Mesothelial cell of epicardium (in vitro differentiated cells): Measurements from ENCODE around the gene LRRC53. TPM values are rescaled to one million over a fixed set of nuclear protein-coding genes. Genes with fewer than 3 reads are reported as not detected.

Experiments used
- DNase-seq, 2 experiments: peaks; one replicate each; pipeline ENCODE4 v3.0.0; 2021; ENCODE audit warnings: low spot score in 2 of 2; ENCODE audit not compliant: unreplicated experiment in 2 of 2
- H3K27ac Mint-ChIP-seq: 2 replicates; pipeline ENCODE4 v1.8.0; 2021; ENCODE audit warnings: mixed read lengths
- H3K27me3 Mint-ChIP-seq: 2 replicates; pipeline ENCODE4 v1.8.0; 2021; ENCODE audit warnings: low read depth, mixed read lengths
- H3K36me3 Mint-ChIP-seq: 2 replicates; pipeline ENCODE4 v1.8.0; 2021; ENCODE audit warnings: mixed read lengths
- H3K4me1 Mint-ChIP-seq: 2 replicates; pipeline ENCODE4 v1.8.0; 2021; ENCODE audit warnings: mixed read lengths
- H3K4me3 Mint-ChIP-seq: 2 replicates; pipeline ENCODE4 v1.8.0; 2021; ENCODE audit warnings: mild to moderate bottlenecking, moderate library complexity, mixed read lengths
- H3K9me3 Mint-ChIP-seq: 2 replicates; pipeline ENCODE4 v1.8.0; 2021; ENCODE audit warnings: mixed read lengths
- total RNA-seq: library from RNA; stranded (reverse); gene quantifications from 3 replicates; pipeline ENCODE4 v1.2.1, GENCODE V29; 2021
- TF ChIP-seq, protein P1 (sequence below): fragments of 200-600 bp; sonication (generic); IDR thresholded peaks from one replicate; pipeline ENCODE4 v1.5.0; 2021; ENCODE audit warnings: antibody characterized with exemption; ENCODE audit not compliant: unreplicated experiment

The LRRC53 gene
- total RNA-seq, 1 donor from 2014 or later = not detected

DNA sequence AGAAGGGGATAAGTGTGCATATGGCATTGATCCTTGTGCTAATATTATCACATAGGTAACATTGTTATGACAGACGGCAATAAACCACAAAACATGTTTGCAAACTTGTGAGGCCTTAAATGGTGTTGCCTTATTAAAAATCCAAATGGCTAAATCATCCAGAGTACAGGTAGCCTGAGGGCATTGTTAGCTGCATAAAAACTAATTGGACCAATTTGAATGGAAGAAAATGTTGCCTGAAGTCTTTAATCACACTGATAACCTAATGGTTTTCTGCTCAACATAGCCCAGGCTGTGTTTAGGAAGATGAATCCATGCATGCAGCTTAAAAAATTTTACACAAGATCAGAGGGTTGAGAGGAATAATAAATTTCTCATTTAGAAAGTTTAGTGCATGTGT is 19.4 kb upstream of the LRRC53 start:
- Mint-ChIP-seq H3K4me1 (no peaks in the 10 kb centered on the region), H3K27me3 (no peaks in the 10 kb centered on the region), H3K36me3 (no peaks in the 10 kb centered on the region), H3K9me3 (no peaks in the 10 kb centered on the region), H3K4me3 (no peak overlapping the region), H3K27ac (no peak overlapping the region)
- DNase-seq = no peak
- TF ChIP-seq, protein P1, sequence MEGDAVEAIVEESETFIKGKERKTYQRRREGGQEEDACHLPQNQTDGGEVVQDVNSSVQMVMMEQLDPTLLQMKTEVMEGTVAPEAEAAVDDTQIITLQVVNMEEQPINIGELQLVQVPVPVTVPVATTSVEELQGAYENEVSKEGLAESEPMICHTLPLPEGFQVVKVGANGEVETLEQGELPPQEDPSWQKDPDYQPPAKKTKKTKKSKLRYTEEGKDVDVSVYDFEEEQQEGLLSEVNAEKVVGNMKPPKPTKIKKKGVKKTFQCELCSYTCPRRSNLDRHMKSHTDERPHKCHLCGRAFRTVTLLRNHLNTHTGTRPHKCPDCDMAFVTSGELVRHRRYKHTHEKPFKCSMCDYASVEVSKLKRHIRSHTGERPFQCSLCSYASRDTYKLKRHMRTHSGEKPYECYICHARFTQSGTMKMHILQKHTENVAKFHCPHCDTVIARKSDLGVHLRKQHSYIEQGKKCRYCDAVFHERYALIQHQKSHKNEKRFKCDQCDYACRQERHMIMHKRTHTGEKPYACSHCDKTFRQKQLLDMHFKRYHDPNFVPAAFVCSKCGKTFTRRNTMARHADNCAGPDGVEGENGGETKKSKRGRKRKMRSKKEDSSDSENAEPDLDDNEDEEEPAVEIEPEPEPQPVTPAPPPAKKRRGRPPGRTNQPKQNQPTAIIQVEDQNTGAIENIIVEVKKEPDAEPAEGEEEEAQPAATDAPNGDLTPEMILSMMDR = no peak

DNA sequence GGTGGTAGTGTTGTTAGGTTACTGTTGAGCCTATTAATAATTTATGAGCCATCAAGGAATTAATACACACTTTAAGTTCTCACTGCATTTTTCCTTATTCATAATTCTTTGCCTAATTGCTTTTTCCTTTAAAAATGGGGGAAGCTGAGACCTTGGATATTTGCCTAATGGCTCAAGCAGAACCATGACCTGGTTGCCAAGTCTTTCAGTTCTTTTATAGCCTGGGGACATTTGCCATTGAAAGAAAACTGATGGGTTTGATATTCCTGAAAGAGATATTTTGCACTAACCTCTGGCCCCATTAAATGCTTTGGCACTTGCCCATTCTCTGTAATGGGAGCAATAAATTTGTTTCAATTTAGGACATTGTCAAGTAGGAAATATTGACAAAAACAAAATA is 18.5 kb upstream of the LRRC53 start:
- H3K9me3 Mint-ChIP-seq = no peaks in the 10 kb centered on the region
- no peaks in the 10 kb centered on the region for H3K36me3 Mint-ChIP-seq
- TF ChIP-seq, protein P1 = no peak
- DNase-seq = no peak
- no peak overlapping the region for H3K27ac Mint-ChIP-seq
- H3K4me1 Mint-ChIP-seq = no peaks in the 10 kb centered on the region
- no peaks in the 10 kb centered on the region for H3K27me3 Mint-ChIP-seq
- no peak overlapping the region for H3K4me3 Mint-ChIP-seq

DNA sequence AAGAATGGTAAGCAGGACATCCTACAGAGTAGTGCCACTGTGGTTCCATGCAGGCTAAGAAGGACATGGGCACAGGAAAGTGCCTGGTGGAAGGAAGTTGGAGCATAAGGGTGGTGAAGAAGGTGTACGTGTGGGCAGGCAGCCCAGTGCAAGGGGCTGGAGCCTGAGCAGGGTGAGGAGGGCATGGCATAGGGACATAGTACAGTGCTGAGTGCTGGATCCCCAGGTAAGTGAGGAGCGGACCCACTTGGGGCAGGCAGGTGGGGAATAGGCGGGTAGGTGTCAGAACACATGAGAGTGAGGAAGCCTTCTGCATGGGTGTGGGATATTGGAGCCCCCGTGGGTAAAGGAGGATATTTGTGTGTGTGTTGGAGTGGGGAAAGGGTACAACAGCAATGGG is 15.7 kb upstream of the LRRC53 start:
- H3K4me3 Mint-ChIP-seq = no peak overlapping the region
- TF ChIP-seq, protein P1 = no peak
- DNase-seq = no peak
- H3K27ac Mint-ChIP-seq = no peak overlapping the region
- no peaks in the 10 kb centered on the region for H3K9me3 Mint-ChIP-seq
- no peaks in the 10 kb centered on the region for H3K36me3 Mint-ChIP-seq
- no peaks in the 10 kb centered on the region for H3K4me1 Mint-ChIP-seq
- no peaks in the 10 kb centered on the region for H3K27me3 Mint-ChIP-seq

DNA sequence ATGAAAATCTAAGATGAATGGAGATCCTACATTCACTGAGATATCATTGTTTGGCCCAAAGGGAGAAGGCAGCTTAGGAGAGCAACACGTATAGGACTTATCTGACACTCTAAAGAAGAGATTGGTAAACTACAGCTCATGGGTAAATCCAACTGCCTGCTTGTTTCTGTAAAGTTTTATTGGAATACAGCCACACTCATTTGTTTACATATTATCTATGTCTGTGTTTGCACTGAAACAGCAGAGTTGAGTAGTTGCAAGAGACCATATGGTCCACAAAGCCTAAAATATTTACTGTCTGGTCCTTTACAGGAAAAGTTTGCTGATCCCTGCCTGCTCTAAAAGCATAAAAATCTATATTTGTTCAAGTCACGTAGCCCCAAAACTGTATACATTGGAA is 14.3 kb upstream of the LRRC53 start:
- DNase-seq = no peak
- no peaks in the 10 kb centered on the region for H3K27me3 Mint-ChIP-seq
- peaks cover 4% of the 10 kb centered on the region for H3K4me1 Mint-ChIP-seq
- H3K9me3 Mint-ChIP-seq = no peaks in the 10 kb centered on the region
- TF ChIP-seq, protein P1 = no peak
- H3K4me3 Mint-ChIP-seq = no peak overlapping the region
- H3K36me3 Mint-ChIP-seq = no peaks in the 10 kb centered on the region
- no peak overlapping the region for H3K27ac Mint-ChIP-seq

DNA sequence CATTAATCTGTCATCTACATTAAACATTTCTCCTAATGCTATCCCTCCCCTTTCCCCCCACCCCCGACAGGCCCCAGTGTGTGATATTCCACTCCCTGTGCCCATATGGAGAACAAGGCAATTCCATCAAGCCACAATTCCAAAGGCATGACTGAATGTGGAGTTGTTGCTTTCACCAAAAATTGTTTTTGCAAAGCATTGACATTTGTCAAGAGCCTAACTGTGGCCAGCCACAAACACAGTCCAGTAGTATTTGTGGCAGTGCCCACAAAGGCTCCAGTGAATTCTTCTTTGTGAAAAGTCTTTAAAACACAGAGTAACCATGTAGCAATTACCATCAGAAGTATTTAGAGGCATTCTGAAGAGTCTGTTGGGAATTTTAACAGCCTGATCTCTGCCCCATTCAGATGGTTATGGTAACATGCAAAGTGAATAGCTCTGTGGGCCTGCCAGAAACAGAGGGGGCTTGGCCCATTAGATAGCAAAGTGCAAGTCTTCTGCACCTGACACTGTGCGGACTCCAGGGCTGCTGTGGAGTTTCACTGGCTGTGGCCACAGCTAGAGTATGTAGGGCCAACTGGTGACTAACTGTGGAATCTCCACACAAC is 11.6 kb upstream of the LRRC53 start:
- Mint-ChIP-seq H3K4me1 (peaks cover 5% of the 10 kb centered on the region), H3K27ac (no peak overlapping the region), H3K36me3 (no peaks in the 10 kb centered on the region), H3K27me3 (no peaks in the 10 kb centered on the region), H3K9me3 (no peaks in the 10 kb centered on the region), H3K4me3 (no peak overlapping the region)
- DNase-seq = no peak
- TF ChIP-seq, protein P1 = no peak

DNA sequence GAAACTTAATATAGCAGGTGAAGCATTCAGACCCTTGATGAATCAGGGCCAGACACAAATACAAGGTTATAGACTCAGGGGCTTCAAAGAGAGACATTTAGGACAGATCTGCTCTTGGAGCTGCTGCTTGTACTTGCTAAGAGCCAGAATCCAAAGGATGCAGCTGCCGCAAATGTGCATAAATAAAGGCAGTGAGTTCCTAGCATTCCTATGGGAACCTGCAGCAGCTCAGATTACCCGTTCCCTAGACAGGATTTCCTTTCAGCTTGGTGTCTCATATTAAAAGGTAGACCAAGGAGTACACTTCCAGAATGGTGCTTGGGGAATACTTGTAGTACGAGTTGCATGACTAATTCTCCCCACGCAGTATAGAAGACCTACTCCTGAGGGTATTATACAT is 9.7 kb upstream of the LRRC53 start:
- Mint-ChIP-seq H3K27me3 (no peaks in the 10 kb centered on the region), H3K4me3 (no peak overlapping the region), H3K4me1 (peaks cover 5% of the 10 kb centered on the region), H3K9me3 (no peaks in the 10 kb centered on the region), H3K36me3 (no peaks in the 10 kb centered on the region), H3K27ac (no peak overlapping the region)
- DNase-seq = no peak
- TF ChIP-seq, protein P1 = no peak
